Occipital lobe (tissue), 2 donors: ENCODE results near the gene CD180. TPM values are rescaled to one million over a fixed set of nuclear protein-coding genes. Genes with fewer than 3 reads are reported as not detected.
"Not testable (repeated sequence)": the region's sequence is repeated elsewhere in the genome, so short reads cannot be mapped to it uniquely, and the experiment has no call there.

Source experiments
- DNase-seq: peaks from one replicate; lab custom pipeline; 2025; lab: John Stamatoyannopoulos, UW
- total RNA-seq: library from RNA; depleted of rRNA; stranded (reverse); fragments of >200 nt; gene quantifications from one replicate; pipeline ENCODE4 v1.2.3, GENCODE V29; 2014

CD180 gene
- total RNA-seq, 1 donor from 2014 or later, result 0.47 TPM

DNA sequence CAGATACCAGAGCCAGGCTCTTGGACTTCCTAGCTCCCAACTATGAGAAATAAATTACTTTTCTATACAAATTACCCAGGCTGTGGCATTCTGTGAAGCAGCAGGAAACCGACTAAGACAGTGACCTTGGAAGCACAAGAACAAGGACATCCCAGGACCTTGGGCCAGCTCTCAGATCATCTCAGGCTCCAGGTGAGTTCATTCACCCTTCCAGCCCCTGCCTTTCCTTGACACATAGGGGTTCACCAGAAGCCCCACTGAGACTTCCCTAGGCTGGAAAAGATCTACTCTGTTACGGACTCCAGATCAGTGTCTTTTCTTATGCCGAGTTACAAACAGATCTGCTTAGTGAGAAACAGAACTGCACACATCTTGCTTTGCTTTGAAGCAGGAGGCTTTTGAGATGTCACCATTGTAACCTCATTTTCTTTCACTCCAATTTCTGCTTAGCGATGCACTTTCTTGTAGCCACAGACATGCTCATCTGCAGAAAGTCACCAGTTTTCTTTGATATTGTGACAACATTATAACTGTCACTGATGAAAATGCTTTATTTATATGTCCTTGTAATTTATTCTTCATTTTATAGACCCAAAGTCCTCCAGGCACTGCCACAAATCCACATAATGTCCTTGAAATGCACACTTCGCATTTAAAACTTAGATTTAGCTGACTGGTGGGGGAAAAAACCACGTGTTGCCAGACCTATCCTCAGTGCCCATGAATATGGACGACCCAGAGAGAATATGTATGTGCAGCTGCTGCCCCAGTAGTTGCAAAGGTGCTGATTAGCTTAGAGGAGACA, 8.1 kb downstream of the CD180 start:
- no peak for DNase-seq

DNA sequence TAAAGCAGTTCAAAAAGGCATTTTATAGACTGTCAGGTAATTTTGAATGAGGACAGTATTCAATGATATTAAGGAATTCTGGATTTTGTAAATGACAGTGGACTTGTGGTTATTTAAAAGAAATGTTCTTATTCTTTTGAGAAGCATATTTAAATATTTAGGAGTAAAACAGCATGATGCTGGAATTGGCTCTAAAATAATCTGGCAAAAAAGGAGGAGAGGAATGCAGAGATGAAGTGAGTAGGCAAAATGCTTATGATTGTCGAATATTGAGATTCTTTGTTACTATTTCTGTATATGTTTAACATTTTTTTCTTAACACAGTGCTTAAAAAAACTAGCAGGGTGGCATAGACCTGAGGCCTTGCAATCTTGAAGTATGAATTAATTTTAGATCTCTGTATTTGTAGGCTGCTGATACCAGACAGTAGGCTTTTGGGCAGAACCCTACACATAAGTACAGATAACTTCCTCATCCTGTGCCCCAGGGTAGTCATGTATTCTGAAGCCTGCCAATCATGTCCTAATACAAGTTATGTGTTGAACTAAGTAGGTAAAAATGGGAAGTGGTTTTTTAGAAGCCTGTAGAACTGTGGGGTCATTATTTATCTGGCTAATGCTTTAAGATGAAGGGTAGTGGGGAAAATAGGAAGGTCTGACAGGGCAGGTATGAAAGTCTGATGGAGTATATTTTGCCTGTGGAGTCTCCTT, 9.4 kb downstream of the CD180 start:
- no peak for DNase-seq

DNA sequence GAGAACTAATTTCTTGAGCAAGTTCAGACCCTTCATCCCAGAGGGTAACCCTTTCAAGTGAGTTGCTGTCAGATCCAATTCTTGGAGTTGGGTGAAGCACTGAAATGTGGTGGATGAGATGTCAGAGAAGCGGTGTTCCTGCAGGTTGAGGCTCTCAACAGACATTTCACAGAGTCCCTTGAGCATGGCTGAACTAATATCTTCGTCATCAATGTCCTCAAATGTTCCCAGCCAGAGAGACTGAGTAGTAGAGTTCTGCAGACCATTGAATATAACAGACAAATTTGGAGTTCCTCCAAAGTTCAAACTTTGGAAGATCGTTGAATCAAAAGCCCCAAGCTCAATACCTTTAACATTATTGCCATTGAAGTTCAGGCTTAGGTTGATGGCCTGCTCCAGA, 12.7 kb downstream of the CD180 start:
- no peak for DNase-seq

GRCh38 chr5:67182301-67182790, 14.3 kb downstream of the CD180 start:
- peak; percentile 27 for DNase-seq

- DNase-seq, result no peak
Observed at GRCh38 chr5:67181648-67182221, 14.9 kb downstream of the CD180 start.

DNA sequence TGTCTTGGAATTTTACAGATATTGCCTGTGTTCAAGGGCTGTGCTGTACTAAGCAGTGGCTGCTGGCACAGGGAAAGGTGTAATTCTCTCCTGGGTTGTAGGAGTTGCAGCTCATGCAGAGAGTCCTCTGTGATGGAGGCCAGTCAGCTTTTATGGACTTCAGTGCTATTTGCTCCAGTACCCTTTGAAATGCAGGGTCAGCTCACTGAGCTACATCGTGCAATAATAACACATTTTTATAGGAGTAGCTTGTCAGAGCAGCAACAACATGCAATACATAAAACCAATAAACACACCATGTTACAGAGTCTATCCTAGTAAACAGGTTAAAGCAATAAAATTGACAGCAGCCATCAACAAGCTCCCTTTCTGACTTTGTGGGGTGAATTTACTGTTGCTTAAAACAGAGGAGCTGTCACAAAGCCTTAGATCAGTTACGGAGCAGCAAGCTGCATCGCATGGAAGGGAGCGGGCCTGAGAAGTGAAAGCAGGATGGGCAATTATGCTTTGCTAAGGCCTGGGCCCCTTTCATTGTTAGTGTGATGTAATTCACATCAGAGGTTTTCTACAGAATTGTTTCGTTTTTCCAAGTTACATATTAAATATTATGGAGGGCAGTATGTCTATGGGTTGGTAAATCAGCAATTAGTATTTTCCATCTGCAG, 16.8 kb downstream of the CD180 start:
- no peak for DNase-seq

DNA sequence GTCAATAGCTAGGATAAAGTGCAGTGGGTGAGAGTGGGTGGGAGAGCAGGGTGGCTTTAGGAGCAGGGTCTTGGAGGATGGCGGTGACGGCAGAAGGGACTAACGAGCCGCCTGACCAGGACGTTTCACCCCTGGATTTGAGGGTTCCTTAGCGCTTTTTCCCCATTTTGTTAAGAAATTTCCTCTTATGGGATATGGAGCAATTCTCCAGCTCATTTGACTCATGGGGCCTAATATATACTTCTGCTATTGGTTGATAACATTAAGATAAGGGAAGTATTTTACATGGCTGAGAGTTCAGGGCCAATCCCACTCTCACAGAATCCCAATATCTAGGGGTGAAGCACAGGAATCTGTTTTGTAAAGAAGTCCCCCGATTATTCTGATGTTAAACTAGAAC, 17.6 kb downstream of the CD180 start:
- DNase-seq, result no peak

GRCh38 chr5:67178085-67178484, 18.5 kb downstream of the CD180 start:
- no peak for DNase-seq

DNA sequence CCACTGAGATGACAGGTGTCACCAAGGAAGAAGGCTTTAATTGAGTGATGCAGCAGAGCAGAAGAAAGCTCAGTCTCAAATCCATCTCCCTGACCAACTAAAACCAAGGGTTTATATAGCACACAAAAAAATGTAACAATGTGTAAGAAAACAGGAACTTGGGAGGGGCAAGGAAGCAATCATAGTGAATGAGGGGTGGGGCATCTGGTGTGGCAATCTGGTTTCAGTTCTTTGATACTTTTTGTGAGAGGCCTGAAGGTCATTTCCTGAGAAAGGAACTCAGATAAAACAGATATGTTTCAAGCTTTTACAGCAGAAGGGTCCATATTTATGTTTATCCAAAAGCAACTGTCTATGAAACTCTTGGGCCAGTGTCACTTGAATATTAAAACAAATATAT, 19.7 kb downstream of the CD180 start:
- no peak for DNase-seq

DNA sequence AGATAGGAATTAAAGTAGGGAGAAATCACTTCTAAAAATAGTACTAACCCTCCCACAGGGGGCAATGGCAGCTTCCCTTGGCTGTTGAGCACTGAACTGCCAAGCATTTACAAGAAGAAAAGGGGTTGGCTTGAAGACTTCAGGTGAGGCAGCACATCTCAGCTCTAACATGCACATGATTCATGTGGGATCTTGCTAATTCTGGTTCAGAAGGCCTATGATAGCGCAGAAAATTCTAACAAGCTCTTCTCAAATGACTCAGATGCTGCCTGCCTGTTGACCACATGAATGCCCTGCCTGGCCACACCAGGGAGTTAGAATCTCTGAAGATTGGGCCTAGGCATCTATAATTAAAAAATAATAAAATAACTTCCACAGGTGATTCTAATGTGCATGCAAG, 22.6 kb downstream of the CD180 start:
- no peak for DNase-seq

GRCh38 chr5:67173351-67173750, 23.2 kb downstream of the CD180 start:
- not testable (repeated sequence) for DNase-seq

GRCh38 chr5:67170767-67171166, 25.8 kb downstream of the CD180 start:
- DNase-seq, result no peak

DNA sequence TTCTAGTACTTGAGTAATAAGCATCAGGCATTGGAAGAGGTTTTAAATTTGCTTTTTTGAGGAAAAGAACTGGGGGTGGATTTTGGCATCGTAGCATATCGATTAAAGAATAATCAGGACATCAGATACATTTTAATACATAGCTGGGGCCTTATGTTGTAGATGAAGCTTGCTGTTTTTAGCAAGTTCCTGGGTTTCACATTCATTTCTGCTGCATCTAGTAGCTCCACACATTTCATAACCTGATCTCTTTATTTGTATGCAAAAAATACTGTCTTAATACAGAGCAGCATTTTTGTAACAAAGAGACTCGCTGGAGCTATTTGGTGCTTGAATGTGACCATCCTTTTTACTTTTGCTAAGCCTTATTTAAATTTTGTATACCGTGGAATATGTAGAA, 28.5 kb downstream of the CD180 start:
- no peak for DNase-seq

GRCh38 chr5:67166460-67167285, 29.9 kb downstream of the CD180 start:
- DNase-seq, result no peak

GRCh38 chr5:67165526-67166459, 30.8 kb downstream of the CD180 start:
- peak; percentile 64 for DNase-seq

- no peak for DNase-seq
Observed at GRCh38 chr5:67164856-67165525, 31.6 kb downstream of the CD180 start.

DNA sequence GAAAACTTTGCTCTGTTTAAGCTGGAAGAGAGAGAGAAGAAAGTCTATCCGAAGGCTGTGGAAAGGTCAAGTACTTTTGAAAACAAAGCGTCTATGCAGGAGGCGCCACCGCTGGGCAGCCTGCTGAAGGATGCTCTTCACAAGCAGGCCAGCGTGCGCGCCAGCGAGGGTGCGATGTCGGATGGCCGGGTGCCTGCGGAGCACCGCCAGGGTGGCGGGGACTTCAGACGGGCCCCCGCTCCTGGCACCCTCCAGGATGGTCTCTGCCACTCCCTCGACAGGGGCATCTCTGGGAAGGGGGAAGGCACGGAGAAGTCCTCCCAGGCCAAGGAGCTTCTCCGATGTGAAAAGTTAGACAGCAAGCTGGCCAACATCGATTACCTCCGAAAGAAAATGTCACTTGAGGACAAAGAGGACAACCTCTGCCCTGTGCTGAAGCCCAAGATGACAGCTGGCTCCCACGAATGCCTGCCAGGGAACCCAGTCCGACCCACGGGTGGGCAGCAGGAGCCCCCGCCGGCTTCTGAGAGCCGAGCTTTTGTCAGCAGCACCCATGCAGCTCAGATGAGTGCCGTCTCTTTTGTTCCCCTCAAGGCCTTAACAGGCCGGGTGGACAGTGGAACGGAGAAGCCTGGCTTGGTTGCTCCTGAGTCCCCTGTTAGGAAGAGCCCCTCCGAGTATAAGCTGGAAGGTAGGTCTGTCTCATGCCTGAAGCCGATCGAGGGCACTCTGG, 32.6 kb downstream of the CD180 start:
- no peak for DNase-seq

DNA sequence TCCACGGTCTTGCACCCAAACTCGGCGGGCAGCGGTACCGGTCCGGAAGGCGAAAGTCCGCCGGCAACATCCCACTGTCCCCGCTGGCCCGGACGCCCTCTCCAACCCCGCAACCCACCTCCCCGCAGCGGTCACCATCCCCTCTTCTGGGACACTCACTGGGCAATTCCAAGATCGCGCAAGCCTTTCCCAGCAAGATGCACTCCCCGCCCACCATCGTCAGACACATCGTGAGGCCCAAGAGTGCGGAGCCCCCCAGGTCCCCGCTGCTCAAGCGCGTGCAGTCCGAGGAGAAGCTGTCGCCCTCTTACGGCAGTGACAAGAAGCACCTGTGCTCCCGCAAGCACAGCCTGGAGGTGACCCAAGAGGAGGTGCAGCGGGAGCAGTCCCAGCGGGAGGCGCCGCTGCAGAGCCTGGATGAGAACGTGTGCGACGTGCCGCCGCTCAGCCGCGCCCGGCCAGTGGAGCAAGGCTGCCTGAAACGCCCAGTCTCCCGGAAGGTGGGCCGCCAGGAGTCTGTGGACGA, 33.3 kb downstream of the CD180 start:
- DNase-seq, result no peak
